Spleen (tissue), 7 donors: Measurements from ENCODE around the gene EXOC4.

Source experiments
- POLR2A ChIP-seq, 3 donors: fragments of 450-650 bp; IDR thresholded peaks; one replicate each; pipeline ENCODE4 v1.5.1; 2017; ENCODE audit warnings: antibody characterized with exemption in 3 of 3, mild to moderate bottlenecking in 1 of 3
- POLR2AphosphoS5 ChIP-seq, 3 donors: sonication (generic); formaldehyde crosslinking; IDR thresholded peaks; one replicate each; pipeline ENCODE4 v1.5.1; 2017; ENCODE audit warnings: antibody characterized with exemption in 3 of 3
- TF ChIP-seq, protein P1 (sequence below), 11 experiments: fragments of 200-600 bp in 7 of 11; fragments of 450-650 bp in 4 of 11; sonication (generic) in 4 of 11; IDR thresholded peaks in 8 of 11; conservative IDR thresholded peaks in 3 of 11; 1 replicate in 7 of 11; 2 replicates in 4 of 11; pipeline versions ENCODE4 v1.4.0 to v1.8.0; 2016 to 2021; ENCODE audit warnings: antibody characterized with exemption in 11 of 11, inconsistent platforms in 4 of 11, mild to moderate bottlenecking in 1 of 11
- donor health status: DM: no; HTN: no; CAD: no; lungs with moderate emphysema.
- donor health status: DM: no; HTN: no; CAD: no.
- donor health status: DM: no; HTN: no; CAD: no.

DNA sequence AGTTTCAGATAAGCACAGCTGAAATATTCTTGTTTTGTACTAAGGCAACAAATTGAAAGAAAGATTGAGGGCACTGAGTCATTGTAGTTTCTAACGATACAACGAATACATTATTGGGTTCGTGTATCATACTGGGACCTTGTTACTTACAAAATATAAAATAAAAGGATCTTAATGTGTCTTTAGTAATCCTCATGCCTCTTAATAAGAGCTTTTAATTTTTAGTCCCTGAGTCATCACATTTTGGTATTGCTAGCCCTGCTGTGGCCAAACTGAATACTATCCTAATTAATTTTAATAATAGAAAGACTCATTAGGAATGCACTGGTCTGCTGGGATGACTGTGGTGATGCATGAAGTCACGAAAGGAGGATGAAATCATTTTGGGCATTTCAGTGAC lies 309.7 kb downstream of the EXOC4 start:
- TF ChIP-seq, protein P1, sequence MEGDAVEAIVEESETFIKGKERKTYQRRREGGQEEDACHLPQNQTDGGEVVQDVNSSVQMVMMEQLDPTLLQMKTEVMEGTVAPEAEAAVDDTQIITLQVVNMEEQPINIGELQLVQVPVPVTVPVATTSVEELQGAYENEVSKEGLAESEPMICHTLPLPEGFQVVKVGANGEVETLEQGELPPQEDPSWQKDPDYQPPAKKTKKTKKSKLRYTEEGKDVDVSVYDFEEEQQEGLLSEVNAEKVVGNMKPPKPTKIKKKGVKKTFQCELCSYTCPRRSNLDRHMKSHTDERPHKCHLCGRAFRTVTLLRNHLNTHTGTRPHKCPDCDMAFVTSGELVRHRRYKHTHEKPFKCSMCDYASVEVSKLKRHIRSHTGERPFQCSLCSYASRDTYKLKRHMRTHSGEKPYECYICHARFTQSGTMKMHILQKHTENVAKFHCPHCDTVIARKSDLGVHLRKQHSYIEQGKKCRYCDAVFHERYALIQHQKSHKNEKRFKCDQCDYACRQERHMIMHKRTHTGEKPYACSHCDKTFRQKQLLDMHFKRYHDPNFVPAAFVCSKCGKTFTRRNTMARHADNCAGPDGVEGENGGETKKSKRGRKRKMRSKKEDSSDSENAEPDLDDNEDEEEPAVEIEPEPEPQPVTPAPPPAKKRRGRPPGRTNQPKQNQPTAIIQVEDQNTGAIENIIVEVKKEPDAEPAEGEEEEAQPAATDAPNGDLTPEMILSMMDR (IDR thresholded peaks at IDR 0.05 in 8 of 11, conservative IDR thresholded peaks at IDR 0.05 in 3 of 11), result no peak
- TF ChIP-seq POLR2A (IDR thresholded peaks at IDR 0.05), result no peak
- no peak for TF ChIP-seq POLR2AphosphoS5 (IDR thresholded peaks at IDR 0.05)
